PC-9 (cell line): ENCODE measurements around the gene TMUB1. TPM values are rescaled to one million over a fixed set of nuclear protein-coding genes. Genes with fewer than 3 reads are reported as not detected.

Experiments
- BruUV-seq: library from RNA; stranded (reverse); fragments of 400-500 nt; replicated peaks from 2 replicates; lab custom pipeline; 2021; lab: Mats Ljungman, UMichigan
- CTCF ChIA-PET: fragments of 300-600 bp; sonication (Branson Sonifier 250); formaldehyde crosslinking; loops from one replicate; lab custom pipeline; 2022; ENCODE audit warnings: antibody characterized with exemption; lab: Charles Lee
- POLR2A ChIA-PET: fragments of 300-600 bp; sonication (Branson Sonifier 250); formaldehyde crosslinking; loops from one replicate; lab custom pipeline; 2022; ENCODE audit warnings: antibody characterized with exemption; ENCODE audit not compliant: unreplicated experiment; lab: Charles Lee
- DNase-seq, 2 experiments: peaks; one replicate each; pipeline versions ENCODE4 v3.0.0 to v3.0.0-alpha.2; 2015 to 2022; ENCODE audit warnings: mixed read lengths in 1 of 2
- H2AFZ ChIP-seq: fragments of 200-600 bp; sonication (generic); 2 replicates; pipeline ENCODE4 v1.8.1; 2017; ENCODE audit warnings: antibody characterized with exemption
- H3F3A ChIP-seq: fragments of 200-600 bp; sonication (generic); 2 replicates; pipeline ENCODE4 v1.8.1; 2017; ENCODE audit warnings: antibody characterized with exemption, mild to moderate bottlenecking, low read depth; ENCODE audit not compliant: insufficient read depth
- H3K27ac ChIP-seq: fragments of 200-600 bp; sonication (generic); 2 replicates; pipeline ENCODE4 v1.6.1; 2016; ENCODE audit warnings: mixed run types
- H3K27me3 ChIP-seq: fragments of 200-600 bp; sonication (generic); 2 replicates; pipeline ENCODE4 v1.6.1; 2016; ENCODE audit warnings: low read depth, mixed run types; ENCODE audit not compliant: insufficient read depth
- H3K36me3 ChIP-seq: fragments of 200-600 bp; sonication (generic); 2 replicates; pipeline ENCODE4 v1.6.1; 2016; ENCODE audit warnings: low read depth, mixed run types
- H3K4me1 ChIP-seq: fragments of 200-600 bp; sonication (generic); replicated peaks from 2 replicates; pipeline ENCODE4 v1.6.1; 2016; ENCODE audit warnings: mixed run types; ENCODE audit not compliant: insufficient read depth
- H3K4me2 ChIP-seq: fragments of 200-600 bp; sonication (generic); 2 replicates; pipeline ENCODE4 v1.6.1; 2017; ENCODE audit warnings: mixed run types
- H3K4me3 ChIP-seq: fragments of 200-600 bp; sonication (generic); 2 replicates; pipeline ENCODE4 v1.6.1; 2016; ENCODE audit warnings: mixed run types
- H3K79me2 ChIP-seq: fragments of 200-600 bp; sonication (generic); 2 replicates; pipeline ENCODE4 v1.6.1; 2017; ENCODE audit warnings: low read depth, mixed run types
- H3K9me2 ChIP-seq: fragments of 200-600 bp; sonication (generic); 2 replicates; pipeline ENCODE4 v1.8.1; 2017; ENCODE audit warnings: mild to moderate bottlenecking; ENCODE audit not compliant: insufficient read depth
- H3K9me3 ChIP-seq: fragments of 200-600 bp; sonication (generic); 2 replicates; pipeline ENCODE4 v1.8.1; 2016; ENCODE audit warnings: low read depth; ENCODE audit not compliant: insufficient read depth
- H4K20me1 ChIP-seq: fragments of 200-600 bp; sonication (generic); 2 replicates; pipeline ENCODE4 v1.8.1; 2017; ENCODE audit not compliant: insufficient read depth
- CTCF ChIP-seq: fragments of 200-600 bp; sonication (generic); conservative IDR thresholded peaks from 2 replicates; pipeline ENCODE4 v1.6.1; 2017; ENCODE audit warnings: mixed run types, antibody characterized with exemption, mild to moderate bottlenecking, moderate library complexity
- EZH2 ChIP-seq: fragments of 200-600 bp; sonication (generic); IDR thresholded peaks from 2 replicates; pipeline ENCODE4 v1.8.0; 2017; ENCODE audit warnings: antibody characterized with exemption, low read depth
- intact Hi-C: fragments of 100-400 bp; cut with micrococcal nuclease; formaldehyde crosslinking; loops from one replicate; pipeline ENCODE4 v1.10.0; 2022; ENCODE audit not compliant: unreplicated experiment
- total RNA-seq: library from RNA; stranded (reverse); gene quantifications from 2 replicates; pipeline ENCODE4 v1.2.3, GENCODE V29; 2021

Gene TMUB1
- total RNA-seq, 1 experiment from 2014 or later: 87.8 TPM

GRCh38 chr7:151088019-151088855 is 4.9 kb upstream of the TMUB1 start:
- intact Hi-C loops: loop anchor here (10.0 kb wide), 1 partner anchor 113 kb away; the partner anchor contains the start of gene KCNH2
- POLR2A ChIA-PET: no interaction called here
- Histone ChIP-seq H3K27ac (peak overlapping the region; percentile 41; the same call in 1 of the 2 replicates), H3K4me1 (peaks cover 34% of the 10 kb centered on the region), H3K9me2 (no peaks in the 10 kb centered on the region), H3K9me3 (no peaks in the 10 kb centered on the region), H3K4me3 (peak overlapping the region; percentile 100), H3F3A (peaks cover 23% of the 10 kb centered on the region; the same call in 1 of the 2 replicates), H3K27me3 (no peaks in the 10 kb centered on the region), H3K4me2 (peak overlapping the region; percentile 98), H4K20me1 (peaks cover 52% of the 10 kb centered on the region), H3K79me2 (peaks cover 64% of the 10 kb centered on the region), H3K36me3 (no peaks in the 10 kb centered on the region), H2AFZ (peak overlapping the region; percentile 91)
- CTCF ChIA-PET: interaction anchor here (1.2 to 1.9 kb wide), 2 partner anchors 23 to 60 kb away, joined by 3 to 4 read pairs; partner anchors contain the start of gene ABCB8
- BruUV-seq: TSS peak; percentile 34
- TF ChIP-seq CTCF (no peak), EZH2 (no peak)
- no peak for DNase-seq

GRCh38 chr7:151087245-151088018 is 4.1 kb upstream of the TMUB1 start:
- no peaks in the 10 kb centered on the region for H3K9me3 ChIP-seq
- peaks cover 63% of the 10 kb centered on the region for H3K79me2 ChIP-seq
- TF ChIP-seq CTCF: 0 out of 2 replicates have a peak, but pooled peaks have one; percentile 22
- TF ChIP-seq EZH2: no peak
- no peaks in the 10 kb centered on the region for H3K36me3 ChIP-seq
- H3F3A ChIP-seq: peaks cover 19% of the 10 kb centered on the region; the same call in 1 of the 2 replicates
- intact Hi-C loops: loop anchor here (2.0 to 10.0 kb wide), 2 partner anchors 25 to 113 kb away; partner anchors contain the start of gene KCNH2
- BruUV-seq: no TSS peak
- no peaks in the 10 kb centered on the region for H3K27me3 ChIP-seq
- H4K20me1 ChIP-seq: peaks cover 44% of the 10 kb centered on the region
- H2AFZ ChIP-seq: peak overlapping the region; percentile 91
- peak overlapping the region; percentile 41; the same call in 1 of the 2 replicates for H3K27ac ChIP-seq
- H3K4me2 ChIP-seq: peak overlapping the region; percentile 98
- peaks cover 36% of the 10 kb centered on the region for H3K4me1 ChIP-seq
- POLR2A ChIA-PET: no interaction called here
- CTCF ChIA-PET: interaction anchor here (1.2 to 1.9 kb wide), 2 partner anchors 23 to 59 kb away, joined by 3 to 4 read pairs; partner anchors contain the start of gene ABCB8
- DNase-seq: peak in 1 of 2 experiments; percentile 63
- H3K9me2 ChIP-seq: no peaks in the 10 kb centered on the region
- H3K4me3 ChIP-seq: peak overlapping the region; percentile 100

- BruUV-seq: no TSS peak
- no peaks in the 10 kb centered on the region for H3K36me3 ChIP-seq
- peak in 1 of 2 experiments; percentile 39 for DNase-seq
- ChIA-PET POLR2A (no interaction called here), CTCF (interaction anchor here (1.9 kb wide), 1 partner anchor 24 kb away, joined by 4 read pairs; no protein-coding TSS in a partner anchor)
- H3K4me1 ChIP-seq: peaks cover 42% of the 10 kb centered on the region
- no peaks in the 10 kb centered on the region for H3K9me3 ChIP-seq
- no peak for TF ChIP-seq CTCF
- TF ChIP-seq EZH2: no peak
- peak overlapping the region; percentile 100 for H3K4me3 ChIP-seq
- peak overlapping the region; percentile 41; the same call in 1 of the 2 replicates for H3K27ac ChIP-seq
- H3K4me2 ChIP-seq: peak overlapping the region; percentile 98
- peaks cover 63% of the 10 kb centered on the region for H3K79me2 ChIP-seq
- peaks cover 38% of the 10 kb centered on the region for H4K20me1 ChIP-seq
- H3F3A ChIP-seq: peaks cover 24% of the 10 kb centered on the region; the same call in 1 of the 2 replicates
- intact Hi-C loops: loop anchor here (1.0 to 10.0 kb wide), 4 partner anchors 26 to 112 kb away; partner anchors contain the start of genes ABCB8 and KCNH2
- H2AFZ ChIP-seq: peak overlapping the region; percentile 91
- no peaks in the 10 kb centered on the region for H3K9me2 ChIP-seq
- no peaks in the 10 kb centered on the region for H3K27me3 ChIP-seq
These were observed 3.5 kb upstream of the TMUB1 start for GRCh38 chr7:151086802-151087244.
